GM23338 (cell line): Measurements from ENCODE around the gene CDH4. TPM values are rescaled to one million over a fixed set of nuclear protein-coding genes. Genes with fewer than 3 reads are reported as not detected.

Experiments used
- ATAC-seq: fragments of 200-7000 bp; cut with Tn5 transposase; 3 replicates; pipeline ENCODE4 v1.9.1; 2020
- DNase-seq: peaks from one replicate; pipeline ENCODE4 v3.0.0-alpha.2; 2015; ENCODE audit warnings: low spot score
- H2AFZ ChIP-seq: fragments of 200-600 bp; sonication (generic); 2 replicates; pipeline ENCODE4 v1.8.0; 2016; ENCODE audit warnings: antibody characterized with exemption, mild to moderate bottlenecking, moderate library complexity
- H3F3A ChIP-seq: fragments of 200-600 bp; sonication (generic); replicated peaks from 2 replicates; pipeline ENCODE4 v1.8.0; 2017; ENCODE audit warnings: antibody characterized with exemption, mixed run types, low read depth
- H3K27ac ChIP-seq: fragments of 200-600 bp; sonication (generic); 2 replicates; pipeline ENCODE4 v1.6.1; 2016; ENCODE audit warnings: low read depth
- H3K27me3 ChIP-seq: fragments of 200-600 bp; sonication (generic); 2 replicates; pipeline ENCODE4 v1.8.0; 2016; ENCODE audit warnings: mild to moderate bottlenecking, mixed run types, moderate library complexity; ENCODE audit not compliant: insufficient read depth
- H3K36me3 ChIP-seq: fragments of 200-600 bp; sonication (generic); 2 replicates; pipeline ENCODE4 v1.8.0; 2016; ENCODE audit warnings: mild to moderate bottlenecking; ENCODE audit not compliant: insufficient read depth
- H3K4me1 ChIP-seq: fragments of 200-600 bp; sonication (generic); 2 replicates; pipeline ENCODE4 v1.8.0; 2016; ENCODE audit warnings: mild to moderate bottlenecking, moderate library complexity; ENCODE audit not compliant: insufficient read depth
- H3K4me2 ChIP-seq: fragments of 200-600 bp; sonication (generic); 2 replicates; pipeline ENCODE4 v1.7.1; 2017; ENCODE audit warnings: mixed run types
- H3K4me3 ChIP-seq: fragments of 200-600 bp; sonication (generic); 2 replicates; pipeline ENCODE4 v1.6.1; 2016; ENCODE audit warnings: mixed run types
- H3K79me2 ChIP-seq: fragments of 200-600 bp; sonication (generic); replicated peaks from 2 replicates; pipeline ENCODE4 v1.8.0; 2017; ENCODE audit warnings: mild to moderate bottlenecking; ENCODE audit not compliant: insufficient read depth
- H3K9me2 ChIP-seq: fragments of 200-600 bp; sonication (generic); 2 replicates; pipeline ENCODE4 v1.8.0; 2017; ENCODE audit not compliant: insufficient read depth
- H4K20me1 ChIP-seq: fragments of 200-600 bp; sonication (generic); replicated peaks from 2 replicates; pipeline ENCODE4 v1.8.0; 2017; ENCODE audit warnings: mild to moderate bottlenecking; ENCODE audit not compliant: insufficient read depth
- H3K27ac Mint-ChIP-seq: 2 replicates; pipeline ENCODE4 v1.8.0; 2020; ENCODE audit warnings: inconsistent platforms, mild to moderate bottlenecking, moderate library complexity, mixed read lengths
- H3K27me3 Mint-ChIP-seq: 3 replicates; pipeline ENCODE4 v1.8.0; 2022; ENCODE audit warnings: low read depth, mild to moderate bottlenecking, moderate library complexity, mixed read lengths, inconsistent platforms; ENCODE audit not compliant: insufficient read depth, poor library complexity
- H3K36me3 Mint-ChIP-seq: 3 replicates; pipeline ENCODE4 v1.8.0; 2021; ENCODE audit warnings: low read depth, mild to moderate bottlenecking, inconsistent platforms, moderate library complexity, mixed read lengths
- H3K4me1 Mint-ChIP-seq: 3 replicates; pipeline ENCODE4 v1.8.0; 2020; ENCODE audit warnings: mild to moderate bottlenecking, inconsistent platforms, mixed read lengths
- H3K4me3 Mint-ChIP-seq: 3 replicates; pipeline ENCODE4 v1.8.0; 2021; ENCODE audit warnings: moderate library complexity, mild to moderate bottlenecking, inconsistent platforms, mixed read lengths
- H3K9me3 Mint-ChIP-seq: 3 replicates; pipeline ENCODE4 v1.8.0; 2020; ENCODE audit warnings: moderate library complexity, mild to moderate bottlenecking, inconsistent platforms, mixed read lengths
- CREB1 ChIP-seq: fragments of 250-450 bp; sonication (Bioruptor Pico); IDR thresholded peaks from 2 replicates; pipeline ENCODE4 v1.5.0; 2020; ENCODE audit warnings: low read depth, mild to moderate bottlenecking, moderate library complexity
- CTCF ChIP-seq, 2 experiments: fragments of 200-600 bp in 1 of 2; sonication (generic) in 1 of 2; conservative IDR thresholded peaks; 2 replicates each; pipeline versions ENCODE4 v1.5.1 to v1.6.1; 2016 to 2017; ENCODE audit warnings: antibody characterized with exemption in 2 of 2, low read depth in 2 of 2, mild to moderate bottlenecking in 2 of 2, moderate library complexity in 1 of 2
- EZH2 ChIP-seq: fragments of 200-600 bp; sonication (generic); IDR thresholded peaks from one replicate; pipeline ENCODE4 v1.8.0; 2017; ENCODE audit warnings: antibody characterized with exemption, mild to moderate bottlenecking, low read depth; ENCODE audit not compliant: unreplicated experiment
- EZH2phosphoT487 ChIP-seq: fragments of 200-600 bp; sonication (generic); IDR thresholded peaks from one replicate; pipeline ENCODE4 v1.8.1; 2018; ENCODE audit warnings: antibody characterized with exemption; ENCODE audit not compliant: unreplicated experiment
- JUNB ChIP-seq: IDR thresholded peaks from one replicate; pipeline ENCODE4 v1.6.1; 2016; ENCODE audit warnings: antibody characterized with exemption; ENCODE audit not compliant: unreplicated experiment
- NANOG ChIP-seq: IDR thresholded peaks from 2 replicates; pipeline ENCODE4 v1.6.1; 2016; ENCODE audit warnings: antibody characterized with exemption, borderline replicate concordance
- STAT1 ChIP-seq: IDR thresholded peaks from one replicate; pipeline ENCODE4 v1.6.1; 2016; ENCODE audit warnings: antibody characterized with exemption; ENCODE audit not compliant: unreplicated experiment
- ZNF114 ChIP-seq: fragments of 250-450 bp; sonication (Bioruptor Pico); IDR thresholded peaks from 2 replicates; pipeline ENCODE4 v1.5.0; 2020; ENCODE audit warnings: mild to moderate bottlenecking, moderate library complexity
- ZNF331 ChIP-seq: fragments of 250-450 bp; sonication (Bioruptor Pico); IDR thresholded peaks from 2 replicates; pipeline ENCODE4 v1.5.0; 2020; ENCODE audit warnings: low read depth, mild to moderate bottlenecking, moderate library complexity
- polyA plus RNA-seq: library from polyadenylated mRNA; unstranded; fragments of >200 nt; fragmentation: Nextera tagmentation; extraction: Ambion mirVana; gene quantifications from 2 replicates; pipeline ENCODE4 v1.2.1, GENCODE V29; 2016
- total RNA-seq: library from RNA; depleted of rRNA; stranded (reverse); fragments of >200 nt; shearing (Covaris generic); gene quantifications from 2 replicates; pipeline ENCODE4 v1.2.3, GENCODE V29; 2014
- TF ChIP-seq, protein P1 (sequence below): IDR thresholded peaks from 2 replicates; pipeline ENCODE4 v1.6.1; 2016; ENCODE audit warnings: antibody characterized with exemption
- TF ChIP-seq, protein P2 (sequence below): IDR thresholded peaks from one replicate; pipeline ENCODE4 v1.6.1; 2018; ENCODE audit warnings: antibody characterized with exemption; ENCODE audit not compliant: unreplicated experiment

The CDH4 gene
- total and polyA plus RNA-seq, 2 experiments from 2014 or later, result 1.2 to 4.2 TPM

DNA sequence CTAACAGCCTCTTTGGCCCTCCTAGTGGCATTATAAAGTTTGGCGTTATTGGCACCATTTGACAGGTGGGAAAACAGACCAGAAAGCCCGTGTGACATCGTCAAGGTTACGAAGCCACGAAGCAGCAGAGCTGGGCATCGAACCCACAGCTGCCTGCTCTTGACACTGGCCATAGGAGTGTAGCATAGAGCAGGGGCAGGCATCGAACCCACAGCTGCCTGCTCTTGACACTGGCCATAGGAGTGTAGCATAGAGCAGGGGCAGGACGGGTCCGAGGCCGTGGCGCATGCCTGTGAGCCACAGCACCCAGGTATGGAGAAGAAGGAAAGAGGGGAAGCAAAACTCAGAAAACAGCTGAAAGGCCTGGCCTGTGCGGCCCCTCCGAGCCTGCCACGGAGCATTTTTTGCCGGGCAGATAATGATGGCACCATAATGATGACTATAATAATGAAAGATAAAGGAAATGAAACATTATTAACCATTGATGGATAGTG is 33.1 kb downstream of the CDH4 start (continued):
- TF ChIP-seq CREB1 (CRISPR knock-in tag), result no peak
- TF ChIP-seq, protein P1, sequence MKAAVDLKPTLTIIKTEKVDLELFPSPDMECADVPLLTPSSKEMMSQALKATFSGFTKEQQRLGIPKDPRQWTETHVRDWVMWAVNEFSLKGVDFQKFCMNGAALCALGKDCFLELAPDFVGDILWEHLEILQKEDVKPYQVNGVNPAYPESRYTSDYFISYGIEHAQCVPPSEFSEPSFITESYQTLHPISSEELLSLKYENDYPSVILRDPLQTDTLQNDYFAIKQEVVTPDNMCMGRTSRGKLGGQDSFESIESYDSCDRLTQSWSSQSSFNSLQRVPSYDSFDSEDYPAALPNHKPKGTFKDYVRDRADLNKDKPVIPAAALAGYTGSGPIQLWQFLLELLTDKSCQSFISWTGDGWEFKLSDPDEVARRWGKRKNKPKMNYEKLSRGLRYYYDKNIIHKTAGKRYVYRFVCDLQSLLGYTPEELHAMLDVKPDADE, result no peak
- no peak for TF ChIP-seq STAT1
- no peak for TF ChIP-seq NANOG
- TF ChIP-seq ZNF331 (CRISPR knock-in tag), result no peak
- no peak for TF ChIP-seq EZH2phosphoT487
- no peak for TF ChIP-seq JUNB
- TF ChIP-seq, protein P2, sequence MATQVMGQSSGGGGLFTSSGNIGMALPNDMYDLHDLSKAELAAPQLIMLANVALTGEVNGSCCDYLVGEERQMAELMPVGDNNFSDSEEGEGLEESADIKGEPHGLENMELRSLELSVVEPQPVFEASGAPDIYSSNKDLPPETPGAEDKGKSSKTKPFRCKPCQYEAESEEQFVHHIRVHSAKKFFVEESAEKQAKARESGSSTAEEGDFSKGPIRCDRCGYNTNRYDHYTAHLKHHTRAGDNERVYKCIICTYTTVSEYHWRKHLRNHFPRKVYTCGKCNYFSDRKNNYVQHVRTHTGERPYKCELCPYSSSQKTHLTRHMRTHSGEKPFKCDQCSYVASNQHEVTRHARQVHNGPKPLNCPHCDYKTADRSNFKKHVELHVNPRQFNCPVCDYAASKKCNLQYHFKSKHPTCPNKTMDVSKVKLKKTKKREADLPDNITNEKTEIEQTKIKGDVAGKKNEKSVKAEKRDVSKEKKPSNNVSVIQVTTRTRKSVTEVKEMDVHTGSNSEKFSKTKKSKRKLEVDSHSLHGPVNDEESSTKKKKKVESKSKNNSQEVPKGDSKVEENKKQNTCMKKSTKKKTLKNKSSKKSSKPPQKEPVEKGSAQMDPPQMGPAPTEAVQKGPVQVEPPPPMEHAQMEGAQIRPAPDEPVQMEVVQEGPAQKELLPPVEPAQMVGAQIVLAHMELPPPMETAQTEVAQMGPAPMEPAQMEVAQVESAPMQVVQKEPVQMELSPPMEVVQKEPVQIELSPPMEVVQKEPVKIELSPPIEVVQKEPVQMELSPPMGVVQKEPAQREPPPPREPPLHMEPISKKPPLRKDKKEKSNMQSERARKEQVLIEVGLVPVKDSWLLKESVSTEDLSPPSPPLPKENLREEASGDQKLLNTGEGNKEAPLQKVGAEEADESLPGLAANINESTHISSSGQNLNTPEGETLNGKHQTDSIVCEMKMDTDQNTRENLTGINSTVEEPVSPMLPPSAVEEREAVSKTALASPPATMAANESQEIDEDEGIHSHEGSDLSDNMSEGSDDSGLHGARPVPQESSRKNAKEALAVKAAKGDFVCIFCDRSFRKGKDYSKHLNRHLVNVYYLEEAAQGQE, result no peak
- TF ChIP-seq EZH2, result no peak

- no peak overlapping the region for H3K27ac Mint-ChIP-seq
- H3K4me1 ChIP-seq, result no peaks in the 10 kb centered on the region
- peaks cover 24% of the 10 kb centered on the region for H3K9me3 Mint-ChIP-seq
- ATAC-seq (no peak), DNase-seq (no peak)
- H3K4me2 ChIP-seq, result no peak overlapping the region
- H3K4me1 Mint-ChIP-seq, result no peaks in the 10 kb centered on the region
- H3K36me3 Mint-ChIP-seq, result peaks cover 8% of the 10 kb centered on the region
- H3K27me3 Mint-ChIP-seq, result peaks cover 24% of the 10 kb centered on the region
- H3F3A ChIP-seq, result peaks cover 8% of the 10 kb centered on the region
- no peak overlapping the region for H3K4me3 Mint-ChIP-seq
- H2AFZ ChIP-seq, result no peak overlapping the region
- H4K20me1 ChIP-seq, result no peaks in the 10 kb centered on the region; the same call in 1 of the 2 replicates
- no peak overlapping the region for H3K4me3 ChIP-seq
- no peaks in the 10 kb centered on the region for H3K27me3 ChIP-seq
- no peaks in the 10 kb centered on the region for H3K79me2 ChIP-seq
- no peaks in the 10 kb centered on the region for H3K9me2 ChIP-seq
- H3K27ac ChIP-seq, result no peak overlapping the region
- H3K36me3 ChIP-seq, result no peaks in the 10 kb centered on the region
- TF ChIP-seq CTCF (conservative IDR thresholded peaks at IDR 0.05; ENCODE audit: low read depth in 2 of 2) (no peak), EZH2 (no peak), JUNB (no peak), ZNF114 (no peak), STAT1 (no peak), ZNF331 (CRISPR knock-in tag) (no peak), EZH2phosphoT487 (no peak)
- TF ChIP-seq, protein P2, result no peak
- TF ChIP-seq, protein P1, result no peak
Observed at GRCh38 chr20:61285691-61286090, 33.6 kb downstream of the CDH4 start.
